ENCODE results near the gene CERCAM.
"Not testable (repeated sequence)": the region's sequence is repeated elsewhere in the genome, so short reads cannot be mapped to it uniquely, and the experiment has no call there.

Gene CERCAM

DNA sequence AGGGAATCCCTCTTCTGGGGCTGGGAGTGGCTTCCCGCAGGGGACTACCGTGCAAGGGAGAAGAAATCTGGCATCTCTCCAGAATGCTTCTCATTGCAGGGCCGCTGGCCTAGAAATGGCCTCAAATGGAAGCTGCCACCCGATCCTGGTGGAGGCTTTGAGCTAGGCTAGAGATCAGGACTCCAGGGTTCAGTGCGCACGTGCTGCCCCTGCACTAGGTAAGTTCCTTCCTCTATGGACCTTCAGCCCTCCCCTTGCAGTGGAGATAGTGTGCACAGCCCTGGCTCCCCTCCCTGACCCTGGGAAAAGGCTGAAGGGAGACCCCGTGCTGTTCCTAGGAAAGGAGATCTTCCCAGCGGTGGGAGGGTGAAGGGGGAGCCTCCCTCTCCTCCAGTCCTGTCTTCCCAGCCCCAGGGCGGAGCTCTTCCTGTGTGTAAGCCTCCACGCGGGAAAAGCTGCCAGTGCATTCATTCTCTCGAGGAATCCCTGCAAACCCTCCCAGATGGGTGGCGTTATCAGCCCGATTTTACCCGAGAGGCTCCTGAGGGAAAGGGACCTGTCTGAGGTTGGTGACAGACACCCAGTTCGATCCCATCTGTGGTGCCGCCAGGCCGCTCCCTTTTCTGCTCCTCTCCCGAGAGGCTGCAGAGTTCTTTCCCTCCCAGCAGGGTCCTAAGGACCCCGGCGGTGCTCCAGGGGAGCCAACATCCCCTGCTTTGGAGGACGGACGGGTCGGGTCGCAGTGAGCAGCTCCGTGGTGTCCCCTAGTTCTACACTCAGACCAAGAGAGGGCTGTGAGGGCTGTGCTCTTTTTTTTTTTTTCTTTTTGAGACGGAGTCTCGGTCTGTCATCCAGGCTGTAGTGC, 1.4 kb upstream of the CERCAM start:
- no peak for DNase-seq

- peak; percentile 2 for DNase-seq
Observed at GRCh38 chr9:128420060-128420650, 502 bp upstream of the CERCAM start.

- no peak for DNase-seq
Observed at GRCh38 chr9:128421482-128421996, 882 bp downstream of the CERCAM start.

DNA sequence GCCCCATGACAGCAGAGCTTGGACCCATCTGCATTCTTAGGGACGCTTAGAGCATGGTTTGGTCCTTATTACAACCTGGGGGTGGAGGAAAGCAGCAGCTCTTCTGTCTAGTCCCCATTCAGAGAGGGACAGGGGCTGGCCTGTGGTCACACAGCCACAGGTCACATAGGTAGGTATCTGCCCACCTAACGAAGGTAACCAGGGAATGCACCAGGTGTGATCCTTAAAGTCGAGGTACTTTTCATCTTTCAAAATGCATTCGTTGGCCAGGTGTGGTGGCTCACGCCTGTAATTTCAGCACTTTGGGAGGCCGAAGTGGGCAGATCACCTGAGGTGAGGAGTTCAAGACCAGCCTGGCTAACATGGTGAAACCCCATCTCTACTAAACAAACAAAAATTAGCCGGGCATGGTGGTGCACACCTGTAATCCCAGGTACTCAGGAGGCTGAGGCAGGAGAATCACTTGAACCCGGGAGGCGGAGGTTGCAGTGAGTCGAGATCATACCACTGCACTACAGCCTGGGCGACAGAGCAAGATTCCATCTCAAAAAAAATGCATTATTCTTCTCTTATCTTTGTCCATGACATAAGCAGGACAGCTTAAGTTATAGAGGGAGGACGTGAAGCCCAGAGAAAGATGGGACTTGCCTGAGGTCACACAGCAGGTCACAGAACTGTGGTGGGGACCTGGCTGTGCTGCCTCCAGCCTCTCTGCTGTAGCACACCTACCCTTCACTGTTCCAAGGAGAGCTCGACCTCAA, 1.5 kb downstream of the CERCAM start:
- DNase-seq = not testable (repeated sequence)

DNA sequence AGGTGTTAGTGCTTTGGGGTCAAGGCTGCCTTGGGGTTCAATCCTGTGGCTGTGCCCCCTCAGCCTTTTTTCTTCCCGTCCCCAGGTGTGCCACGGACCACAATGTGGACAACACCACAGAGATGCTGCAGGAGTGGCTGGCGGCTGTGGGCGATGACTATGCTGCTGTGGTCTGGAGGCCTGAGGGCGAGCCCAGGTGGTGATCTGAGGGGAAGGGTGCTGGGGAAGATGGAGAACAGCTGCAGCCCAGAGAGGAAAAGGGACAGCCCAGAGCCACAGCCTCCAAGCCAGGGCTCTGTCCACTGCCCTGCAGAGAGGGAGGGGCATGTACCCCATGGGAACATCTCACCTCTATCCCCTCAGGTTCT, 2.1 kb downstream of the CERCAM start:
- no peak for DNase-seq

DNA sequence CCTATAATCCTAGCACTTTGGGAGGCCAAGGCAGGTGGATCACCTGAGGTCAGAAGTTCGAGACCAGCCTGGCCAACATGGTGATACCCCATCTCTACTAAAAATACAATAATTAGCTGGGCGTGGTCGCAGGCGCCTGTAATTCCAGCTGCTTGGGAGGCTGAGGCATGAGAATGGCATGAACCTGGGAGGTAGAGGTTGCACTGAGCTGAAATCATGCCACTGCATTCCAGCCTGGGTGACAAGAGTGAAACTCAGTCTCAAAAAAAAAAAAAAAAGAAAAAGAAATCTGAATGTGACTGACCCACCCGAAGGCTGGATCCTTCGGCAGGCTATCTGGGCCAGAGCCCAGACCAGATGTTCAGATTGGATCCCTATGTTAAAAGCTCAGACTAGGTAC, 2.7 kb downstream of the CERCAM start:
- DNase-seq = not testable (repeated sequence)

DNA sequence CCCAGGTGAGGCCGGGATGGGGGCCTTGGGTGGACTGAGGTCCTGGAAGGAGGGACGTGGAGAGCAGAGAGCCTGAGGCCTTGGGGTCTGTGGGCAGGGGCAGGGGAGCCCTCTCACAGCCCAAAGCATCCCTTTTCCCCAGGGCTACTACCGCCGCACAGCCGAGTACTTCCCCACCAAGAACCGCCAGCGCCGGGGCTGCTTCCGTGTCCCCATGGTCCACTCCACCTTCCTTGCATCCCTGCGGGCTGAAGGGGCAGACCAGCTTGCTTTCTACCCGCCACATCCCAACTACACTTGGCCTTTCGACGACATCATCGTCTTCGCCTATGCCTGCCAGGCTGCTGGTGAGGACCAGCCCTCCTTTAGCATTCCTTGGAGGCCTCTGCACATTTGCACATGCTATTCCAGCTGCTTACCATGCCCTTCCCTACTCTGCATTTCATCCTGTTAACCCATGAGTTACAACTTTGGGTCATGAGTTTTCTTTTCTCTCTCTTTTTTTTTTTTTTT, 3.7 kb downstream of the CERCAM start:
- no peak for DNase-seq

DNA sequence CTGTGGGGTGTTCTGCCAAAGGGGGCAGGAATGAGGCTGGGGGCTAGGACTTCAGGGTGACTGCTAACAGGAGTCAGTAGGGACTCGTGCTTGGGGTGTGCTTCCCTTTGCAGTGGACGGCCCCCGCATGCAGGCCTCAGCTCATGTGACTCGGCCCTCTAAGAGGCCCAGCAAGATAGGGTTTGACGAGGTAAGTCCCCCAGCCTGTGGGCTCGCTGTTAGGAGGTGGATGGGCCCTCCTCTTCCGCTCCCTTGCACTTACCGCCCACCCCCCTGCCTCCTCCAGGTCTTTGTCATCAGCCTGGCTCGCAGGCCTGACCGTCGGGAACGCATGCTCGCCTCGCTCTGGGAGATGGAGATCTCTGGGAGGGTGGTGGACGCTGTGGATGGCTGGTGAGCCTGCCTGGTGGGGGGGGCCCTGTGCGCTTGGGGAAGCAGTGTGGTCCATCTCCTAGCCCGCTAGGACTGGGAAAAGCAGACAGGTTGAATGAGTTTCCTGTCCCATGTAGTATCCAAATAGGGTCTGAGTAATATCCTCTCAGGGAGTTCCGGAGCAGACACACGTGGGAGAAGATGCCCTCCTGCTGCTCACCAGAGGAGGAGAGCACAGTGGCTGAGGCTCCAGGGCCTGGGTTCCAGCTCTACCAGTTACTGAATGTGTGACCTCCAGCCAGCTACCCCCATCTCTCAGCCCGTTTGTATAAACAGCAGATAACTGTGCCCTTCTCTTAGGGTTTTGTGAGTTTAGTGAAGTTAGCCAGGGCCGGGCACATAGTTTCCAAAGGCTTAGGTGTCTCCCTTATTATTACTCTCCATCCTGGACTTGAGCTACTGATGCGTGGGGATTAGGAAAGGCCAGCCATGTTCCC, 8.2 kb downstream of the CERCAM start:
- no peak for DNase-seq

DNA sequence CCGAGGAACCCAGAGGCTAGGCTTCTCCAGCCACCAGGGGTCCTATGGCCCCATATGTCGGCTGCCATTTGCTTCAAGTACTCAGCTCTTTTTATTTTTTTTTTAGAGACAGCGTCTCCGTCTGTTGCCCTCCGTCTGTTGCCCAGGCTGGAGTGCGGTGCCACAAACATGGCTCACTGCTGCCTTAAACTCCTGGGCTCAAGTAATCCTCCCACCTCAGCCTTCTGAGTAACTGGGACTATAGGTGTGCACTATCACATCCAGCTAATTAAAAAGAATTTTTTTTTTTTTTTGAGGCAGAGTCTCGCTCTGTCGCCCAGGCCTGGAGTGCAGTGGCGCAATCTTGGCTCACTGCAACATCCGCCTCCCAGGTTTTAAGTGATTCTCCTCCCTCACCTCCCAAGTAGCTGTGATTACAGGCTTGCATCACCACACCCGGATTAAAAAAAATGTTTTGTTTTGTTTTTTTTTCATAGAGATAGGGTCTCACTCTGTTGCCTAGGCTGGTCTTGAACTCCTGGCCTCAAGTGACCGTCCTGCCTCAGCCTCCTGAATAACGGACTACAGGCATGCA, 8.9 kb downstream of the CERCAM start:
- DNase-seq = no peak

DNA sequence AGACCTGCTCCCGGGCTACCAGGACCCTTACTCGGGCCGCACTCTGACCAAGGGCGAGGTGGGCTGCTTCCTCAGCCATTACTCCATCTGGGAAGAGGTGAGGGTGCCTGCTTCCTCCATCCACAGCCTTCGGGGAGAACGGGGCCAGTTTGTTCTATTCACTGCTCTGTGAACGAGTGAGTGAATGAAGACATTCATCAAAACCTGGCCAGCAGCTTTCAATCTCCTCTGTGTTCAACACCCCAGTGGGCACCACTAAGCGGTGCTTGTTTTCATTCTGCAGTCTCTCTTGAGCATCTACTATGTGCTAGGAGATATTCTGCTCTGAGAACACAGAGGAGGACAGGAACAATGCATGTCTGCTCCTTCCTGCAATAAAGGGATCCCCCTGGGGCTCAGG, 10.6 kb downstream of the CERCAM start:
- DNase-seq = no peak

- no peak for DNase-seq
Observed at GRCh38 chr9:128434340-128434739, 13.7 kb downstream of the CERCAM start.

DNA sequence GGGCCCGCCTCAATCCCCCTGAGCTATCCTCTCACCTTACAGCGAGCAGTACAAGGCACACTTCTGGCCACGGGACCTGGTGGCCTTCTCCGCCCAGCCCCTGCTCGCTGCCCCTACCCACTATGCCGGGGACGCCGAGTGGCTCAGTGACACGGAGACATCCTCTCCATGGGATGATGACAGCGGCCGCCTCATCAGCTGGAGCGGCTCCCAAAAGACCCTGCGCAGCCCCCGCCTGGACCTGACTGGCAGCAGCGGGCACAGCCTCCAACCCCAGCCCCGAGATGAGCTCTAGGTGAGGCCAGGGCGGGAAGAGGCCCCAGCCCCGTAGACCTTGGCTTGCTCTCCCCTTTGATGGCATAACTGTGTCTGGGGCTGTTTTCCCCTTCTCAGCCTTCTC, 15.0 kb downstream of the CERCAM start:
- no peak for DNase-seq

GRCh38 chr9:128438343-128439109, 17.9 kb downstream of the CERCAM start:
- no peak for DNase-seq

GRCh38 chr9:128439273-128439672, 18.6 kb downstream of the CERCAM start:
- no peak for DNase-seq

GRCh38 chr9:128442150-128442549, 21.5 kb downstream of the CERCAM start:
- DNase-seq = no peak

DNA sequence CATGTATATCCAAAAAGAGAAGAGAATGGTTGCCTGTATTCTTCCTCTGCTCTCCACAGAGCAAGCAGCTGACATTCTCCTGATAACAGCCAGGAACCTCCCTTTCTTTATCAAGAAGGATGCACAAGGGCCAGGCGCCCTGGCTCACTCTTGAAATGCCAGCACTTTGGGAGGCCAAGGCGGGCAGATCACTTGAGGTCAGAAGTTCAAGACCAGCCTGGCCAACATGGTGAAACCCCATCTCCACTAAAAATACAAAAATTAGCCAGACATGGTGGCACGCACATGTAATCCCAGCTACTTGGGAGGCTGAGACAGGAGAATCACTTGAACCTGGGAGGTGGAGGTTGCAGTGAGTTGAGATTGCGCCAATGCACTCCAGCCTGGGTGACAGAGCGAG, 25.8 kb downstream of the CERCAM start:
- not testable (repeated sequence) for DNase-seq

DNA sequence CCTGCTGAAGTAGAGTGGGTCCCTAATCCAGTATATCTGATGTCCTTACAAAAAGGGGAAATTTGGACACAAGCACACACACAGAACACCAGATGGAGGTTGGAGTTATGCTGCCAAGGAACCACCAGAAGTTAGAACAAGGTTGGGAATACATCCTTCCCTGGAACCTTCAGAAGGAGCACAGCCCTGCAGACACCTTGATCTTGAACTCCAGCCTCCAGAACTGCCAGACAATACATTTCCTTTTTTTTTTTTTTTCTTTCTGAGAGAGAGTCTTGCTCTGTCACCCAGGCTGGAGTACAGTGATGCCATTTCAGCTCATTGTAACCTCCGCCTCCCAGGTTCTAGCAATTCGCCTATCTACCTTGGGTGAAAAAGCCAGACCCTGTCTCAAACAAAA, 28.1 kb downstream of the CERCAM start:
- DNase-seq = no peak

GRCh38 chr9:128454991-128455390, 34.3 kb downstream of the CERCAM start:
- DNase-seq = no peak

GRCh38 chr9:128455849-128456612, 35.4 kb downstream of the CERCAM start, which contains the start of gene ODF2:
Gene ODF2 (plus strand): TSS chr9:128456006. CDS start chr9:128456092, 86 bp downstream.
- peak; percentile 74 for DNase-seq

- DNase-seq = peak; percentile 28
Observed at GRCh38 chr9:128456613-128457061, 36.0 kb downstream of the CERCAM start.

All from NCI-H526 treated with DMSO at 0.1 percent for 48 hours (cell line).